HCT116 (cell line): ENCODE measurements around the gene EVC2. TPM values are rescaled to one million over a fixed set of nuclear protein-coding genes. Genes with fewer than 3 reads are reported as not detected.

Experiments used
- ATAC-seq: fragments of 200-7000 bp; cut with Tn5 transposase; 2 replicates; pipeline ENCODE4 v1.9.1; 2020; ENCODE audit warnings: mild to moderate bottlenecking, moderate library complexity
- BruUV-seq: library from RNA; stranded (reverse); fragments of 400-500 nt; replicated peaks from 2 replicates; lab custom pipeline; 2021; lab: Mats Ljungman, UMichigan
- CTCF ChIA-PET: fragments of 300-600 bp; sonication (Branson Sonifier 250); formaldehyde crosslinking; loops from one replicate; lab custom pipeline; 2021; ENCODE audit warnings: antibody characterized with exemption; lab: Charles Lee
- POLR2A ChIA-PET: fragments of 300-600, 350-600 bp; sonication (Branson Sonifier 250); formaldehyde crosslinking; loops from one replicate; lab custom pipeline; 2021; ENCODE audit warnings: antibody characterized with exemption; lab: Charles Lee
- RAD21 ChIA-PET, 2 experiments: fragments of 300-600 bp; sonication (Branson Sonifier 250); formaldehyde crosslinking; loops; one replicate each; lab custom pipeline; 2023; ENCODE audit warnings: low total read pairs in 2 of 2; ENCODE audit not compliant: uncharacterized antibody in 2 of 2, unreplicated experiment in 2 of 2, low non-redundant PET in 1 of 2; lab: Charles Lee
- DNase-seq: peaks from one replicate; pipeline ENCODE4 v3.0.0-alpha.2; 2010; ENCODE audit warnings: low read depth, low spot score
- H2AFZ ChIP-seq: fragments of 200-600 bp; shearing (Covaris generic), sonication (generic); 2 replicates; pipeline ENCODE4 v1.6.1; 2017; ENCODE audit warnings: low read depth, mixed run types, mixed read lengths, antibody characterized with exemption, low read length; ENCODE audit not compliant: poor library complexity, severe bottlenecking
- H3K27ac ChIP-seq: 2 replicates; pipeline ENCODE4 v1.5.1; 2012; ENCODE audit warnings: low read depth, low read length
- H3K27me3 ChIP-seq: fragments of 200-600 bp; sonication (generic); 2 replicates; pipeline ENCODE4 v1.6.1; 2016; ENCODE audit warnings: mixed run types, low read length, mixed read lengths; ENCODE audit not compliant: insufficient read depth
- H3K36me3 ChIP-seq, 2 experiments: fragments of 200-500 bp in 1 of 2; fragments of 200-600 bp in 1 of 2; sonication (Bioruptor generic) in 1 of 2; sonication (generic) in 1 of 2; 2 replicates each; pipeline versions ENCODE4 v1.5.1 to v1.6.1; 2014 to 2016; ENCODE audit warnings: low read length in 2 of 2, inconsistent platforms in 1 of 2, mixed read lengths in 1 of 2, mixed run types in 1 of 2; ENCODE audit not compliant: insufficient read depth in 2 of 2, control insufficient read depth in 1 of 2
- H3K4me1 ChIP-seq, 2 experiments: fragments of 200-600 bp in 1 of 2; sonication (generic) in 1 of 2; 2 replicates each; pipeline versions ENCODE4 v1.5.1 to v1.6.1; 2012 to 2017; ENCODE audit warnings: low read length in 2 of 2, inconsistent platforms in 1 of 2, mild to moderate bottlenecking in 1 of 2, mixed read lengths in 1 of 2, mixed run types in 1 of 2, moderate library complexity in 1 of 2; ENCODE audit not compliant: insufficient read depth in 2 of 2, control insufficient read depth in 1 of 2
- H3K4me2 ChIP-seq: fragments of 200-600 bp; sonication (generic); 2 replicates; pipeline ENCODE4 v1.6.1; 2017; ENCODE audit warnings: mixed run types, low read length, mixed read lengths
- H3K4me3 ChIP-seq, 2 experiments: fragments of 200-600 bp in 1 of 2; sonication (generic) in 1 of 2; replicated peaks in 1 of 2; 2 replicates each; pipeline ENCODE4 v1.5.1; 2011 to 2016; ENCODE audit warnings: low read length in 2 of 2, control low read depth in 1 of 2, low read depth in 1 of 2, mild to moderate bottlenecking in 1 of 2, mixed read lengths in 1 of 2, mixed run types in 1 of 2
- H3K79me2 ChIP-seq: fragments of 200-600 bp; sonication (generic); 2 replicates; pipeline ENCODE4 v1.6.1; 2017; ENCODE audit warnings: mild to moderate bottlenecking, mixed run types, low read length, moderate library complexity, mixed read lengths; ENCODE audit not compliant: insufficient read depth
- H3K9ac ChIP-seq: fragments of 200-600 bp; sonication (generic); 2 replicates; pipeline ENCODE4 v1.6.1; 2016; ENCODE audit warnings: low read length, mixed read lengths
- H3K9me2 ChIP-seq: fragments of 200-600 bp; sonication (generic), shearing (Covaris generic); 2 replicates; pipeline ENCODE4 v1.6.1; 2017; ENCODE audit warnings: mixed run types, mild to moderate bottlenecking, moderate library complexity; ENCODE audit not compliant: insufficient read depth
- H3K9me3 ChIP-seq, 2 experiments: fragments of 200-500 bp in 1 of 2; fragments of 200-600 bp in 1 of 2; sonication (Bioruptor generic) in 1 of 2; sonication (generic) in 1 of 2; 2 replicates each; pipeline ENCODE4 v1.6.1; 2014 to 2017; ENCODE audit warnings: low read length in 2 of 2, mixed read lengths in 2 of 2, inconsistent platforms in 1 of 2, low read depth in 1 of 2, mild to moderate bottlenecking in 1 of 2, mixed run types in 1 of 2, moderate library complexity in 1 of 2; ENCODE audit not compliant: control insufficient read depth in 1 of 2, insufficient read depth in 1 of 2
- H4K20me1 ChIP-seq: fragments of 200-600 bp; sonication (generic), shearing (Covaris generic); 2 replicates; pipeline ENCODE4 v1.6.1; 2017; ENCODE audit warnings: mixed run types, mild to moderate bottlenecking, moderate library complexity; ENCODE audit not compliant: insufficient read depth
- ATF3 ChIP-seq: IDR thresholded peaks from 2 replicates; pipeline ENCODE4 v1.6.1; 2012
- CBX3 ChIP-seq: IDR thresholded peaks from 2 replicates; pipeline ENCODE4 v1.6.1; 2012; ENCODE audit warnings: low read depth
- ELF1 ChIP-seq: IDR thresholded peaks from 2 replicates; pipeline ENCODE4 v1.6.1; 2012; ENCODE audit warnings: low read depth, borderline replicate concordance
- EZH2phosphoT487 ChIP-seq: fragments of 200-600 bp; IDR thresholded peaks from 2 replicates; pipeline ENCODE4 v1.6.1; 2018; ENCODE audit warnings: antibody characterized with exemption, borderline replicate concordance
- MAX ChIP-seq: IDR thresholded peaks from 2 replicates; pipeline ENCODE4 v1.6.1; 2012
- SP1 ChIP-seq: IDR thresholded peaks from 2 replicates; pipeline ENCODE4 v1.6.1; 2012; ENCODE audit warnings: low read depth
- SRF ChIP-seq: IDR thresholded peaks from 2 replicates; pipeline ENCODE4 v1.6.1; 2012; ENCODE audit warnings: low read depth
- YY1 ChIP-seq: IDR thresholded peaks from 2 replicates; pipeline ENCODE4 v1.6.1; 2011; ENCODE audit warnings: low read length, low read depth, moderate library complexity, mild to moderate bottlenecking; ENCODE audit not compliant: insufficient replicate concordance; ENCODE audit errors: extremely low read depth
- ZFX ChIP-seq: fragments of 450-650 bp; IDR thresholded peaks from 2 replicates; pipeline ENCODE4 v1.6.1; 2017
- intact Hi-C: fragments of 100-400 bp; cut with micrococcal nuclease; formaldehyde crosslinking; loops from 2 replicates; pipeline ENCODE4 v1.10.0; 2022
- total RNA-seq: library from RNA; stranded (reverse); gene quantifications from one replicate; pipeline ENCODE4 v1.2.1, GENCODE V29; 2021; ENCODE audit not compliant: unreplicated experiment

EVC2 gene
- total RNA-seq, 1 experiment from 2014 or later, result not detected

DNA sequence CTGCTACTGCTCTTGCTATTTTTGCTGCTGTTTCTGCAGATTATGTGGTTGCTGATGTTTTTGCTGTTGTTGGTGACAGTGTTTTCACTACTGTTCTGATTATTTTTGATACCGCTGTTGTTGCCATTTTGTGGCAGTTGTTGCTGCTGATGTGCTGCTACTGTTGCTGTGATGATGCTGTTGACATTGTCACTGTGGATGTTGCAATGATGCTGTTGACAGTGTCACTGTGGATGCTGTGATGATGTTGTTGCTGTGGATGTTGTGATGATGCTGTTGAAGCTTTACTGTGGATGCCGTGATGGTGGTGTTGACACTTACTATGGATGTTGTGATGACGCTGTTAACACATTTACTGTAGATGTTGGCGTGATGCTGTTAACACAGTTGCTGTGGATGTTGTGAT lies 180.3 kb downstream of the EVC2 start:
- RAD21 ChIA-PET, result no interaction called here
- Histone ChIP-seq H3K9me3 (no peaks in the 10 kb centered on the region), H3K79me2 (no peaks in the 10 kb centered on the region), H2AFZ (no peak overlapping the region), H3K27me3 (peaks cover 5% of the 10 kb centered on the region; the same call in 1 of the 2 replicates), H3K36me3 (no peaks in the 10 kb centered on the region), H3K27ac (no peak overlapping the region), H3K9ac (no peak overlapping the region), H4K20me1 (no peaks in the 10 kb centered on the region), H3K4me2 (no peak overlapping the region), H3K4me1 (no peaks in the 10 kb centered on the region), H3K4me3 (no peak overlapping the region), H3K9me2 (no peaks in the 10 kb centered on the region)
- ATAC-seq (no peak), DNase-seq (no peak)
- CTCF ChIA-PET, result no interaction called here
- intact Hi-C loops, result no loop called here
- BruUV-seq, result no TSS peak
- POLR2A ChIA-PET, result no interaction called here
- TF ChIP-seq YY1 (no peak), SRF (no peak), ZFX (no peak), MAX (no peak), CBX3 (no peak), ELF1 (no peak), EZH2phosphoT487 (no peak), SP1 (no peak)

DNA sequence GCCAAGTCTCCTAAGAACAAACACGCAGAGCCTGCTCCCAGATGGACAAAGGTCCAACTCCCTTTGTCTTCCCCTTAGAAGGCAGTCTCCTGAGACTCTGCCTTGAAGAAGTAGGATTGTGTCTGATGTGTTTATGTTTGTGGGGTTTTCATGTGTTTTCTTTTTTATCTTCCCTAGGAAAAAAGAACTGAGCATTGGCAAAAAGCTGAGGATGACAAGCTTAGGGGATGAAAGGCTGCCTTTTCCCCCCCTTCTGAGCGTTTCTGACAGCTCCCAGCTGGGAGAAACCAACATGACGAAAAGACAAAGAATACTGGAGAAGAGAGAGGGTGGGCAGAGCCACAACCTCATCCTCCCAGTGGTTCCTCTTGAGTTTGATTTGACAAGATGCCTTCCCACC lies 181.1 kb downstream of the EVC2 start:
- ATAC-seq, result no peak
- no peaks in the 10 kb centered on the region for H3K9me2 ChIP-seq
- ChIA-PET POLR2A (no interaction called here), CTCF (no interaction called here), RAD21 (no interaction called here)
- TF ChIP-seq ATF3, result no peak
- no peak for TF ChIP-seq ZFX
- no peak for TF ChIP-seq ELF1
- no peak for DNase-seq
- no peaks in the 10 kb centered on the region for H3K9me3 ChIP-seq
- H3K27me3 ChIP-seq, result no peaks in the 10 kb centered on the region
- BruUV-seq, result no TSS peak
- H3K27ac ChIP-seq, result no peak overlapping the region
- intact Hi-C loops, result no loop called here
- no peaks in the 10 kb centered on the region for H3K4me1 ChIP-seq
- H3K79me2 ChIP-seq, result no peaks in the 10 kb centered on the region
- H3K4me3 ChIP-seq, result no peak overlapping the region
- H2AFZ ChIP-seq, result no peak overlapping the region
- H4K20me1 ChIP-seq, result no peaks in the 10 kb centered on the region
- H3K9ac ChIP-seq, result no peak overlapping the region
- H3K4me2 ChIP-seq, result no peak overlapping the region
- H3K36me3 ChIP-seq, result no peaks in the 10 kb centered on the region
